Effector CD4-positive, alpha-beta T cell (primary cell): Measurements from ENCODE around the gene HSFX1.

Experiments used
- DNase-seq: peaks from one replicate; pipeline ENCODE4 v3.0.0-alpha.2; 2020

HSFX1 gene

GRCh38 chrX:149807747-149808458 lies 34.0 kb downstream of the HSFX1 start:
- no peak for DNase-seq

GRCh38 chrX:149818652-149819051 lies 44.8 kb downstream of the HSFX1 start:
- no peak for DNase-seq

GRCh38 chrX:149819371-149819770 lies 45.5 kb downstream of the HSFX1 start:
- DNase-seq: no peak

GRCh38 chrX:149825424-149825823 lies 51.6 kb downstream of the HSFX1 start:
- DNase-seq: no peak
